HepG2 (cell line): Measurements from ENCODE around the gene TCF7L2. TPM values are rescaled to one million over a fixed set of nuclear protein-coding genes. Genes with fewer than 3 reads are reported as not detected.

Source experiments
- ATAC-seq: fragments of 200-7000 bp; cut with Tn5 transposase; 3 replicates; pipeline ENCODE4 v1.9.1; 2020; ENCODE audit warnings: mild to moderate bottlenecking, moderate library complexity
- BruUV-seq: library from RNA; stranded (reverse); fragments of 400-500 nt; replicated peaks from 2 replicates; lab custom pipeline; 2021; lab: Mats Ljungman, UMichigan
- CTCF ChIA-PET: fragments of 300-600 bp; formaldehyde crosslinking; extraction: SDS; loops from one replicate; lab custom pipeline; 2021; ENCODE audit warnings: low total read pairs, inconsistent platforms, low intra/inter-chr PET ratio; lab: Yijun Ruan, JAX
- POLR2A ChIA-PET: fragments of 350-600 bp; sonication (Branson Sonifier 250); formaldehyde crosslinking; loops from one replicate; lab custom pipeline; 2020; ENCODE audit warnings: antibody characterized with exemption, inconsistent platforms; lab: Yijun Ruan, JAX
- DNase-seq: peaks from one replicate; pipeline ENCODE4 v3.0.0-alpha.2; 2015; ENCODE audit warnings: low spot score
- FAIRE-seq: peaks from 3 replicates; lab custom pipeline; 2011; peaks lifted over from hg19 to GRCh38; lab: Jason Lieb, UNC
- H2AFZ ChIP-seq: one replicate; pipeline ENCODE4 v1.6.1; 2011; ENCODE audit warnings: low read length, inconsistent platforms
- H3K27ac ChIP-seq: fragments of 300-600 bp; 3 replicates; pipeline ENCODE4 v1.8.0; 2011; ENCODE audit warnings: mixed run types, mild to moderate bottlenecking, mixed read lengths, low read length, inconsistent platforms; ENCODE audit not compliant: insufficient read depth; ENCODE audit errors: extremely low read length
- H3K27me3 ChIP-seq, 2 experiments: fragments of 200-600 bp in 1 of 2; 2 replicates in 1 of 2; 3 replicates in 1 of 2; pipeline versions ENCODE4 v1.6.0 to v1.8.0; 2011; ENCODE audit warnings: low read length in 2 of 2, mild to moderate bottlenecking in 2 of 2, moderate library complexity in 2 of 2, inconsistent platforms in 1 of 2; ENCODE audit not compliant: insufficient read depth in 2 of 2, control insufficient read depth in 1 of 2
- H3K36me3 ChIP-seq, 2 experiments: fragments of 200-600 bp in 1 of 2; replicated peaks in 1 of 2; 2 replicates in 1 of 2; 3 replicates in 1 of 2; pipeline versions ENCODE4 v1.5.1 to v1.8.0; 2011; ENCODE audit warnings: low read length in 2 of 2, inconsistent platforms in 1 of 2; ENCODE audit not compliant: insufficient read depth in 2 of 2, control insufficient read depth in 1 of 2
- H3K4me1 ChIP-seq: 2 replicates; pipeline ENCODE4 v1.5.1; 2012; ENCODE audit warnings: low read length, inconsistent platforms; ENCODE audit not compliant: insufficient read depth
- H3K4me2 ChIP-seq: 2 replicates; pipeline ENCODE4 v1.6.0; 2011; ENCODE audit warnings: low read depth, low read length, inconsistent platforms
- H3K4me3 ChIP-seq, 3 experiments: fragments of 200-600 bp in 1 of 3; sonication (generic), shearing (Covaris generic) in 1 of 3; replicated peaks in 1 of 3; 2 replicates each; pipeline ENCODE4 v1.5.1; 2011 to 2016; ENCODE audit warnings: low read length in 3 of 3, inconsistent platforms in 2 of 3, low read depth in 2 of 3, mild to moderate bottlenecking in 2 of 3, control low read depth in 1 of 3, mixed read lengths in 1 of 3; ENCODE audit not compliant: insufficient read depth in 1 of 3
- H3K79me2 ChIP-seq: one replicate; pipeline ENCODE4 v1.6.1; 2011; ENCODE audit warnings: low read length, inconsistent platforms; ENCODE audit not compliant: insufficient read depth
- H3K9ac ChIP-seq: 2 replicates; pipeline ENCODE4 v1.6.0; 2011; ENCODE audit warnings: mild to moderate bottlenecking, low read depth, low read length, inconsistent platforms; ENCODE audit not compliant: insufficient read depth
- H3K9me3 ChIP-seq: 2 replicates; pipeline ENCODE4 v1.5.1; 2012; ENCODE audit warnings: mild to moderate bottlenecking, low read length
- H4K20me1 ChIP-seq: 2 replicates; pipeline ENCODE4 v1.6.0; 2011; ENCODE audit warnings: inconsistent platforms, mild to moderate bottlenecking, low read length, moderate library complexity; ENCODE audit not compliant: insufficient read depth
- FOXA3 ChIP-seq: IDR thresholded peaks from 2 replicates; pipeline ENCODE4 v1.6.1; 2016; ENCODE audit warnings: missing genetic modification reagents, missing compliant biosample characterization
- FOXJ3 ChIP-seq: sonication (generic); formaldehyde crosslinking; IDR thresholded peaks from 2 replicates; pipeline ENCODE4 v1.4.0; 2020; ENCODE audit warnings: missing genetic modification reagents, mild to moderate bottlenecking, borderline replicate concordance
- HIVEP1 ChIP-seq: sonication (generic); formaldehyde crosslinking; IDR thresholded peaks from 2 replicates; pipeline ENCODE4 v1.4.0; 2020; ENCODE audit warnings: mild to moderate bottlenecking, missing genetic modification reagents
- ISL2 ChIP-seq: sonication (generic); formaldehyde crosslinking; IDR thresholded peaks from 2 replicates; pipeline ENCODE4 v1.5.0; 2020; ENCODE audit warnings: missing genetic modification reagents
- KLF12 ChIP-seq: sonication (generic); formaldehyde crosslinking; IDR thresholded peaks from 2 replicates; pipeline ENCODE4 v1.4.0; 2020; ENCODE audit warnings: missing genetic modification reagents, borderline replicate concordance
- PHB2 ChIP-seq: fragments of 450-650 bp; IDR thresholded peaks from 2 replicates; pipeline ENCODE4 v1.6.1; 2018; ENCODE audit not compliant: partially characterized antibody
- THAP11 ChIP-seq: IDR thresholded peaks from 2 replicates; pipeline ENCODE4 v1.6.1; 2016; ENCODE audit warnings: missing biosample characterization, missing genetic modification reagents
- TMF1 ChIP-seq: sonication (generic); formaldehyde crosslinking; IDR thresholded peaks from 2 replicates; pipeline ENCODE4 v1.8.1; 2022; ENCODE audit warnings: low read depth, missing genetic modification reagents
- ZFP36 ChIP-seq: fragments of 150-350 bp; IDR thresholded peaks from 2 replicates; pipeline ENCODE4 v1.6.1; 2018; ENCODE audit warnings: borderline replicate concordance, low read length, low read depth; ENCODE audit not compliant: partially characterized antibody
- ZFP62 ChIP-seq: sonication (generic); formaldehyde crosslinking; IDR thresholded peaks from 2 replicates; pipeline ENCODE4 v1.4.0; 2020; ENCODE audit warnings: missing genetic modification reagents
- ZNF160 ChIP-seq: sonication (generic); formaldehyde crosslinking; IDR thresholded peaks from 2 replicates; pipeline ENCODE4 v1.8.0; 2022; ENCODE audit warnings: mild to moderate bottlenecking, inconsistent platforms, missing genetic modification reagents
- ZNF484 ChIP-seq: sonication (generic); formaldehyde crosslinking; IDR thresholded peaks from 2 replicates; pipeline ENCODE4 v1.5.1; 2020; ENCODE audit warnings: mild to moderate bottlenecking, low read depth, missing genetic modification reagents, borderline replicate concordance
- ZNF768 ChIP-seq: sonication (generic); formaldehyde crosslinking; IDR thresholded peaks from 2 replicates; pipeline ENCODE4 v1.4.0; 2020; ENCODE audit warnings: missing genetic modification reagents
- ZNF784 ChIP-seq: sonication (generic); formaldehyde crosslinking; IDR thresholded peaks from 2 replicates; pipeline ENCODE4 v1.5.1; 2020; ENCODE audit warnings: missing genetic modification reagents, mild to moderate bottlenecking, borderline replicate concordance
- ZNF792 ChIP-seq: IDR thresholded peaks from 2 replicates; pipeline ENCODE4 v1.6.1; 2016
- ZNF839 ChIP-seq: sonication (generic); formaldehyde crosslinking; IDR thresholded peaks from 2 replicates; pipeline ENCODE4 v1.4.0; 2020; ENCODE audit warnings: missing genetic modification reagents, mild to moderate bottlenecking, borderline replicate concordance
- ZXDC ChIP-seq: sonication (generic); formaldehyde crosslinking; IDR thresholded peaks from 2 replicates; pipeline ENCODE4 v1.5.0; 2020; ENCODE audit warnings: mild to moderate bottlenecking, missing genetic modification reagents
- WGBS: methylation state at CpG from one replicate; pipeline ENCODE4 v1.1.6; 2017; ENCODE audit warnings: low lambda C conversion rate; 5-methylcytosine and 5-hydroxymethylcytosine counted together
- in situ Hi-C: cut with HindIII; loops from 2 replicates; pipeline ENCODE4 v1.10.0; 2017; ENCODE audit warnings: low pct_unique_long_range_greater_than_20kb; ENCODE audit not compliant: extremely low pct_ligation_motif_present
- intact Hi-C: fragments of 100-400 bp; cut with micrococcal nuclease; formaldehyde crosslinking; loops from one replicate; pipeline ENCODE4 v1.10.0; 2022; ENCODE audit not compliant: unreplicated experiment
- polyA plus RNA-seq, 8 experiments: library from polyadenylated mRNA; depleted of rRNA in 3 of 8; stranded (reverse) in 7 of 8; unstranded in 1 of 8; fragments of >200 nt; fragmentation: Illumina TruSeq in 4 of 8; extraction: Trizol in 4 of 8; gene quantifications; 2 replicates each; pipeline versions ENCODE4 v1.2.1 to v1.2.3, GENCODE V29; 2011 to 2016; ENCODE audit warnings: low read depth in 4 of 8, missing spikeins in 1 of 8, mixed read lengths in 1 of 8; ENCODE audit not compliant: insufficient read depth in 1 of 8
- total RNA-seq, 5 experiments: library from RNA; depleted of rRNA; stranded (reverse); fragments of >200 nt; fragmentation: Illumina TruSeq; extraction: Trizol; gene quantifications; 2 replicates each; pipeline ENCODE4 v1.2.3, GENCODE V29; 2016; ENCODE audit warnings: low read depth in 1 of 5
- TF ChIP-seq, protein P1 (sequence below): sonication (generic); formaldehyde crosslinking; IDR thresholded peaks from 2 replicates; pipeline ENCODE4 v1.8.1; 2022; ENCODE audit warnings: low read depth, mild to moderate bottlenecking, missing genetic modification reagents

The TCF7L2 gene
- total and polyA plus RNA-seq, 2 of the 13 experiments (the other 11 are each of a cell fraction or from before 2014, with no cell fraction given) = 3.9 to 13.7 TPM

DNA sequence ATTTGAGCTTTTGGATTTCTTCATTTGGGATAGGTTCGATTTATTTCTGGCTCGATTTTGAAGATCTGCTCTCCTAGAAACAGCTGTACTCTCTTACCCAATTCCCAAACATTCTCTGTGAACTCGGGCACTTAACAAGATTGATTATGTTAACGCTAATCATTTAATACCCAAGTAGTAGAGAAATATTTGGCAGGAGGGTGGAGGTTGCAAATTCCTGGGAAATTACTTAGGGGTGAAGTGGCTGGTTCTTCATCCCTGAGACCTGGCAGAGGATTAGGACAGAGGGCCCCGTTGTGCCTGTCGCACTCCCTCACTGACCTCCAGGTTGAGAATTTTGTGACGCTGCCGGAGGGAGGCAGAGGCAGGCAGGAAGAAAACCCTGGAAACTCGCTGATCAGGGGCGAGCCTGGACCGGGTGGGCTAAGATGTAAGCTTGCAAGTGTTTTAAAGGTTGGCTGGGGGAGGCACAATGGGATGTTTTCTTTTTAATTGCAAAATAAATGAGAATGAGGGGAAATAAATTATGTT is 182.6 kb downstream of the TCF7L2 start:
- no peak for FAIRE-seq
- no peak for DNase-seq
- in situ Hi-C loops (no loop called here), intact Hi-C loops (no loop called here)
- Histone ChIP-seq H3K4me1 (peaks cover 20% of the 10 kb centered on the region), H3K27ac (no peak overlapping the region), H3K4me3 (no peak overlapping the region), H3K79me2 (peaks cover 30% of the 10 kb centered on the region), H3K9ac (no peak overlapping the region), H3K36me3 (peaks cover 4 to 27% of the 10 kb centered on the region in 2 experiments), H4K20me1 (peaks cover 34% of the 10 kb centered on the region), H3K27me3 (no peaks in the 10 kb centered on the region), H3K9me3 (no peaks in the 10 kb centered on the region), H3K4me2 (no peak overlapping the region), H2AFZ (no peak overlapping the region)
- ChIA-PET CTCF (no interaction called here), POLR2A (no interaction called here)
- TF ChIP-seq FOXA3 (CRISPR knock-in tag) = no peak
- TF ChIP-seq ZNF839 (CRISPR knock-in tag) = no peak
- no peak for TF ChIP-seq ZFP62 (CRISPR knock-in tag)
- TF ChIP-seq THAP11 (CRISPR knock-in tag) = no peak
- TF ChIP-seq TMF1 (CRISPR knock-in tag) = no peak
- TF ChIP-seq ISL2 (CRISPR knock-in tag) = no peak
- no peak for TF ChIP-seq KLF12 (CRISPR knock-in tag)
- TF ChIP-seq ZNF768 (CRISPR knock-in tag) = no peak
- TF ChIP-seq ZNF792 = no peak
- TF ChIP-seq, protein P1, sequence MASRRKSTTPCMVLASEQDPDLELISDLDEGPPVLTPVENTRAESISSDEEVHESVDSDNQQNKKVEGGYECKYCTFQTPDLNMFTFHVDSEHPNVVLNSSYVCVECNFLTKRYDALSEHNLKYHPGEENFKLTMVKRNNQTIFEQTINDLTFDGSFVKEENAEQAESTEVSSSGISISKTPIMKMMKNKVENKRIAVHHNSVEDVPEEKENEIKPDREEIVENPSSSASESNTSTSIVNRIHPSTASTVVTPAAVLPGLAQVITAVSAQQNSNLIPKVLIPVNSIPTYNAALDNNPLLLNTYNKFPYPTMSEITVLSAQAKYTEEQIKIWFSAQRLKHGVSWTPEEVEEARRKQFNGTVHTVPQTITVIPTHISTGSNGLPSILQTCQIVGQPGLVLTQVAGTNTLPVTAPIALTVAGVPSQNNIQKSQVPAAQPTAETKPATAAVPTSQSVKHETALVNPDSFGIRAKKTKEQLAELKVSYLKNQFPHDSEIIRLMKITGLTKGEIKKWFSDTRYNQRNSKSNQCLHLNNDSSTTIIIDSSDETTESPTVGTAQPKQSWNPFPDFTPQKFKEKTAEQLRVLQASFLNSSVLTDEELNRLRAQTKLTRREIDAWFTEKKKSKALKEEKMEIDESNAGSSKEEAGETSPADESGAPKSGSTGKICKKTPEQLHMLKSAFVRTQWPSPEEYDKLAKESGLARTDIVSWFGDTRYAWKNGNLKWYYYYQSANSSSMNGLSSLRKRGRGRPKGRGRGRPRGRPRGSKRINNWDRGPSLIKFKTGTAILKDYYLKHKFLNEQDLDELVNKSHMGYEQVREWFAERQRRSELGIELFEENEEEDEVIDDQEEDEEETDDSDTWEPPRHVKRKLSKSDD (CRISPR knock-in tag) = no peak
- no peak for TF ChIP-seq FOXJ3 (CRISPR knock-in tag)
- no peak for TF ChIP-seq HIVEP1
- no peak for TF ChIP-seq ZNF160
- TF ChIP-seq PHB2 = no peak
- no peak for TF ChIP-seq ZFP36
- TF ChIP-seq ZXDC = no peak
- TF ChIP-seq ZNF484 (CRISPR knock-in tag) = no peak
- no peak for TF ChIP-seq ZNF784 (CRISPR knock-in tag)
- no TSS peak for BruUV-seq
- no peak for ATAC-seq
- 95% methylated on average over 11 of the region's 11 CpGs for WGBS
